SK-N-SH (cell line): Measurements from ENCODE around the gene PALLD. TPM values are rescaled to one million over a fixed set of nuclear protein-coding genes. Genes with fewer than 3 reads are reported as not detected.

Experiments
- CTCF ChIA-PET: fragments of 300-600, 350-600 bp; formaldehyde crosslinking; extraction: SDS; loops from one replicate; lab custom pipeline; 2021; lab: Yijun Ruan, JAX
- POLR2A ChIA-PET: fragments of 350-600 bp; sonication (Branson Sonifier 250); formaldehyde crosslinking; extraction: SDS; loops from one replicate; lab custom pipeline; 2020; ENCODE audit warnings: antibody characterized with exemption, inconsistent platforms; lab: Yijun Ruan, JAX
- DNase-seq: peaks from one replicate; pipeline ENCODE4 v3.0.0; 2012
- H2AFZ ChIP-seq: fragments of 200-600 bp; sonication (generic); 2 replicates; pipeline ENCODE4 v1.8.1; 2016; ENCODE audit warnings: antibody characterized with exemption, mild to moderate bottlenecking, low read depth
- H3F3A ChIP-seq: fragments of 200-600 bp; sonication (generic); replicated peaks from 2 replicates; pipeline ENCODE3; 2016; ENCODE audit warnings: antibody characterized with exemption, mild to moderate bottlenecking; ENCODE audit not compliant: insufficient read depth
- H3K27ac ChIP-seq, 2 experiments: fragments of 200-500 bp in 1 of 2; fragments of 200-600 bp in 1 of 2; sonication (Bioruptor generic) in 1 of 2; sonication (generic), shearing (Covaris generic) in 1 of 2; 2 replicates each; pipeline versions ENCODE4 v1.5.1 to v1.6.1; 2014 to 2016; ENCODE audit warnings: low read depth in 2 of 2, inconsistent platforms in 1 of 2, low read length in 1 of 2, mild to moderate bottlenecking in 1 of 2, mixed read lengths in 1 of 2
- H3K27me3 ChIP-seq: fragments of 200-600 bp; sonication (generic), shearing (Covaris generic); 2 replicates; pipeline ENCODE4 v1.6.1; 2016; ENCODE audit warnings: mixed run types; ENCODE audit not compliant: insufficient read depth
- H3K36me3 ChIP-seq, 2 experiments: fragments of 200-500 bp in 1 of 2; fragments of 200-600 bp in 1 of 2; sonication (Bioruptor generic) in 1 of 2; sonication (generic) in 1 of 2; replicated peaks in 1 of 2; 2 replicates each; pipeline versions ENCODE3 to v1.5.1; 2014 to 2016; ENCODE audit warnings: low read length in 1 of 2, mild to moderate bottlenecking in 1 of 2; ENCODE audit not compliant: insufficient read depth in 2 of 2, control insufficient read depth in 1 of 2
- H3K4me1 ChIP-seq, 2 experiments: fragments of 200-500 bp in 1 of 2; fragments of 200-600 bp in 1 of 2; sonication (Bioruptor generic) in 1 of 2; sonication (generic), shearing (Covaris generic) in 1 of 2; 2 replicates each; pipeline versions ENCODE4 v1.5.1 to v1.6.1; 2014 to 2016; ENCODE audit warnings: low read depth in 1 of 2, low read length in 1 of 2, mixed run types in 1 of 2; ENCODE audit not compliant: insufficient read depth in 2 of 2, control insufficient read depth in 1 of 2
- H3K4me2 ChIP-seq: fragments of 200-600 bp; sonication (generic), shearing (Covaris generic); 2 replicates; pipeline ENCODE4 v1.6.1; 2017; ENCODE audit warnings: mixed run types
- H3K4me3 ChIP-seq, 2 experiments: fragments of 200-500 bp in 1 of 2; fragments of 200-600 bp in 1 of 2; sonication (Bioruptor generic) in 1 of 2; sonication (generic), shearing (Covaris generic) in 1 of 2; 2 replicates each; pipeline versions ENCODE4 v1.5.1 to v1.8.1; 2014 to 2016; ENCODE audit warnings: low read depth in 2 of 2, inconsistent platforms in 1 of 2, low read length in 1 of 2, mild to moderate bottlenecking in 1 of 2, mixed read lengths in 1 of 2, moderate library complexity in 1 of 2
- H3K79me2 ChIP-seq: fragments of 200-600 bp; sonication (generic); 2 replicates; pipeline ENCODE4 v1.8.1; 2017; ENCODE audit warnings: mild to moderate bottlenecking; ENCODE audit not compliant: insufficient read depth
- H3K9ac ChIP-seq: fragments of 200-600 bp; sonication (generic); 2 replicates; pipeline ENCODE4 v1.6.1; 2017; ENCODE audit warnings: mixed run types
- H3K9me2 ChIP-seq: fragments of 200-600 bp; sonication (generic); 2 replicates; pipeline ENCODE4 v1.6.1; 2017; ENCODE audit warnings: mixed run types
- H3K9me3 ChIP-seq: fragments of 200-600 bp; sonication (generic); 2 replicates; pipeline ENCODE4 v1.6.1; 2017; ENCODE audit warnings: mixed run types, mild to moderate bottlenecking, moderate library complexity
- H4K20me1 ChIP-seq: fragments of 200-600 bp; sonication (generic); 2 replicates; pipeline ENCODE4 v1.6.1; 2017; ENCODE audit warnings: mild to moderate bottlenecking, mixed run types; ENCODE audit not compliant: insufficient read depth
- ELF1 ChIP-seq: IDR thresholded peaks from 2 replicates; pipeline ENCODE4 v1.4.0; 2012
- FOSL2 ChIP-seq: IDR thresholded peaks from 2 replicates; pipeline ENCODE4 v1.4.0; 2012; ENCODE audit warnings: low read depth, mild to moderate bottlenecking, moderate library complexity, borderline replicate concordance
- FOXM1 ChIP-seq: IDR thresholded peaks from 2 replicates; pipeline ENCODE4 v1.4.0; 2012; ENCODE audit warnings: low read depth, mild to moderate bottlenecking
- GABPA ChIP-seq: IDR thresholded peaks from 2 replicates; pipeline ENCODE4 v1.4.0; 2012; ENCODE audit warnings: low read depth, mild to moderate bottlenecking
- GATA2 ChIP-seq: sonication (generic); formaldehyde crosslinking; IDR thresholded peaks from 2 replicates; pipeline ENCODE4 v1.5.0; 2020; ENCODE audit warnings: mild to moderate bottlenecking, missing genetic modification reagents
- IRF3 ChIP-seq: fragments of 150-350 bp; IDR thresholded peaks from 2 replicates; pipeline ENCODE4 v1.6.1; 2016; ENCODE audit warnings: mild to moderate bottlenecking, low read depth, low read length
- MEF2A ChIP-seq: IDR thresholded peaks from 2 replicates; pipeline ENCODE4 v1.4.0; 2012; ENCODE audit warnings: low read depth, borderline replicate concordance
- MXI1 ChIP-seq: IDR thresholded peaks from 2 replicates; pipeline ENCODE4 v1.6.1; 2012; ENCODE audit warnings: mild to moderate bottlenecking, low read depth, low read length, improper control_type of control experiment
- POLR2AphosphoS5 ChIP-seq: IDR thresholded peaks from 2 replicates; pipeline ENCODE4 v1.6.1; 2012; ENCODE audit warnings: low read depth, low read length
- RAD21 ChIP-seq: IDR thresholded peaks from 2 replicates; pipeline ENCODE4 v1.6.1; 2012; ENCODE audit warnings: mild to moderate bottlenecking, low read length
- RFX5 ChIP-seq: IDR thresholded peaks from 2 replicates; pipeline ENCODE4 v1.6.1; 2012; ENCODE audit warnings: mild to moderate bottlenecking, improper control_type of control experiment, low read length
- RXRA ChIP-seq: IDR thresholded peaks from 2 replicates; pipeline ENCODE4 v1.4.0; 2012; ENCODE audit warnings: low read depth, mild to moderate bottlenecking, borderline replicate concordance
- SIN3A ChIP-seq: IDR thresholded peaks from 2 replicates; pipeline ENCODE4 v1.6.1; 2012; ENCODE audit warnings: low read depth, mild to moderate bottlenecking, low read length, moderate library complexity, borderline replicate concordance
- TCF12 ChIP-seq: IDR thresholded peaks from 2 replicates; pipeline ENCODE4 v1.4.0; 2012
- YY1 ChIP-seq: IDR thresholded peaks from 2 replicates; pipeline ENCODE4 v1.4.0; 2012; ENCODE audit warnings: low read depth, mild to moderate bottlenecking
- ZBTB33 ChIP-seq: IDR thresholded peaks from 2 replicates; pipeline ENCODE4 v1.4.0; 2012; ENCODE audit warnings: low read depth, borderline replicate concordance
- WGBS: methylation state at CpG from one replicate; pipeline ENCODE4 v1.1.6; 2017; ENCODE audit warnings: low lambda C conversion rate; 5-methylcytosine and 5-hydroxymethylcytosine counted together
- polyA plus RNA-seq, 3 experiments: library from polyadenylated mRNA; depleted of rRNA; stranded (reverse); fragments of >200 nt; gene quantifications; 2 replicates each; pipeline ENCODE4 v1.2.3, GENCODE V29; 2012
- TF ChIP-seq, protein P1 (sequence below): fragments of 200-600 bp; sonication (generic); IDR thresholded peaks from 2 replicates; pipeline ENCODE4 v1.6.1; 2017; ENCODE audit warnings: antibody characterized with exemption, mild to moderate bottlenecking, moderate library complexity
- TF ChIP-seq, protein P2 (sequence below): IDR thresholded peaks from 2 replicates; pipeline ENCODE4 v1.4.0; 2012; ENCODE audit warnings: low read depth, borderline replicate concordance
- TF ChIP-seq, protein P3 (sequence below): IDR thresholded peaks from 2 replicates; pipeline ENCODE4 v1.6.1; 2012; ENCODE audit warnings: mild to moderate bottlenecking, low read depth, low read length, moderate library complexity
- TF ChIP-seq, protein P4 (sequence below): fragments of 150-350 bp; IDR thresholded peaks from 2 replicates; pipeline ENCODE4 v1.6.1; 2017; ENCODE audit warnings: antibody characterized with exemption, low read length, low read depth, borderline replicate concordance

Gene PALLD
- polyA plus RNA-seq, 1 of the 3 experiments (the other 2 are of a cell fraction) = 33.0 TPM

GRCh38 chr4:168881781-168882420, 385.0 kb downstream of the PALLD start (continued):
- TF ChIP-seq, protein P1, sequence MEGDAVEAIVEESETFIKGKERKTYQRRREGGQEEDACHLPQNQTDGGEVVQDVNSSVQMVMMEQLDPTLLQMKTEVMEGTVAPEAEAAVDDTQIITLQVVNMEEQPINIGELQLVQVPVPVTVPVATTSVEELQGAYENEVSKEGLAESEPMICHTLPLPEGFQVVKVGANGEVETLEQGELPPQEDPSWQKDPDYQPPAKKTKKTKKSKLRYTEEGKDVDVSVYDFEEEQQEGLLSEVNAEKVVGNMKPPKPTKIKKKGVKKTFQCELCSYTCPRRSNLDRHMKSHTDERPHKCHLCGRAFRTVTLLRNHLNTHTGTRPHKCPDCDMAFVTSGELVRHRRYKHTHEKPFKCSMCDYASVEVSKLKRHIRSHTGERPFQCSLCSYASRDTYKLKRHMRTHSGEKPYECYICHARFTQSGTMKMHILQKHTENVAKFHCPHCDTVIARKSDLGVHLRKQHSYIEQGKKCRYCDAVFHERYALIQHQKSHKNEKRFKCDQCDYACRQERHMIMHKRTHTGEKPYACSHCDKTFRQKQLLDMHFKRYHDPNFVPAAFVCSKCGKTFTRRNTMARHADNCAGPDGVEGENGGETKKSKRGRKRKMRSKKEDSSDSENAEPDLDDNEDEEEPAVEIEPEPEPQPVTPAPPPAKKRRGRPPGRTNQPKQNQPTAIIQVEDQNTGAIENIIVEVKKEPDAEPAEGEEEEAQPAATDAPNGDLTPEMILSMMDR = no peak

- Histone ChIP-seq H3K4me2 (no peak overlapping the region), H3K4me1 (peaks cover 5 to 21% of the 10 kb centered on the region in 2 experiments; a peak in 3 of 4 replicates), H3K27ac (peak overlapping the region in 1 of 2 experiments; percentile 86; a peak in 2 of 4 replicates), H3K4me3 (no peak overlapping the region), H3F3A (peaks cover 51% of the 10 kb centered on the region), H2AFZ (no peak overlapping the region), H3K79me2 (peaks cover 86% of the 10 kb centered on the region), H4K20me1 (no peaks in the 10 kb centered on the region), H3K9ac (no peak overlapping the region), H3K27me3 (no peaks in the 10 kb centered on the region), H3K9me3 (no peaks in the 10 kb centered on the region), H3K9me2 (no peaks in the 10 kb centered on the region), H3K36me3 (peaks cover 42 to 44% of the 10 kb centered on the region in 2 experiments)
- no peak for DNase-seq
- 85% methylated on average over 9 of the region's 9 CpGs for WGBS
- ChIA-PET POLR2A (interaction anchor here (0.7 kb wide), 1 partner anchor 22 kb away, joined by 3 read pairs; no protein-coding TSS in a partner anchor), CTCF (interaction anchor here (0.6 to 1.2 kb wide), 3 partner anchors 61 to 369 kb away, joined by 3 to 5 read pairs (median 4); no protein-coding TSS in a partner anchor)
- TF ChIP-seq RFX5 = no peak
- TF ChIP-seq ZBTB33 = no peak
- TF ChIP-seq FOXM1 = no peak
- TF ChIP-seq MXI1 = no peak
- no peak for TF ChIP-seq MEF2A
- TF ChIP-seq GATA2 (CRISPR knock-in tag) = no peak
- TF ChIP-seq FOSL2 = no peak
- TF ChIP-seq, protein P2, sequence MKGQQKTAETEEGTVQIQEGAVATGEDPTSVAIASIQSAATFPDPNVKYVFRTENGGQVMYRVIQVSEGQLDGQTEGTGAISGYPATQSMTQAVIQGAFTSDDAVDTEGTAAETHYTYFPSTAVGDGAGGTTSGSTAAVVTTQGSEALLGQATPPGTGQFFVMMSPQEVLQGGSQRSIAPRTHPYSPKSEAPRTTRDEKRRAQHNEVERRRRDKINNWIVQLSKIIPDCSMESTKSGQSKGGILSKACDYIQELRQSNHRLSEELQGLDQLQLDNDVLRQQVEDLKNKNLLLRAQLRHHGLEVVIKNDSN = no peak
- TF ChIP-seq, protein P3, sequence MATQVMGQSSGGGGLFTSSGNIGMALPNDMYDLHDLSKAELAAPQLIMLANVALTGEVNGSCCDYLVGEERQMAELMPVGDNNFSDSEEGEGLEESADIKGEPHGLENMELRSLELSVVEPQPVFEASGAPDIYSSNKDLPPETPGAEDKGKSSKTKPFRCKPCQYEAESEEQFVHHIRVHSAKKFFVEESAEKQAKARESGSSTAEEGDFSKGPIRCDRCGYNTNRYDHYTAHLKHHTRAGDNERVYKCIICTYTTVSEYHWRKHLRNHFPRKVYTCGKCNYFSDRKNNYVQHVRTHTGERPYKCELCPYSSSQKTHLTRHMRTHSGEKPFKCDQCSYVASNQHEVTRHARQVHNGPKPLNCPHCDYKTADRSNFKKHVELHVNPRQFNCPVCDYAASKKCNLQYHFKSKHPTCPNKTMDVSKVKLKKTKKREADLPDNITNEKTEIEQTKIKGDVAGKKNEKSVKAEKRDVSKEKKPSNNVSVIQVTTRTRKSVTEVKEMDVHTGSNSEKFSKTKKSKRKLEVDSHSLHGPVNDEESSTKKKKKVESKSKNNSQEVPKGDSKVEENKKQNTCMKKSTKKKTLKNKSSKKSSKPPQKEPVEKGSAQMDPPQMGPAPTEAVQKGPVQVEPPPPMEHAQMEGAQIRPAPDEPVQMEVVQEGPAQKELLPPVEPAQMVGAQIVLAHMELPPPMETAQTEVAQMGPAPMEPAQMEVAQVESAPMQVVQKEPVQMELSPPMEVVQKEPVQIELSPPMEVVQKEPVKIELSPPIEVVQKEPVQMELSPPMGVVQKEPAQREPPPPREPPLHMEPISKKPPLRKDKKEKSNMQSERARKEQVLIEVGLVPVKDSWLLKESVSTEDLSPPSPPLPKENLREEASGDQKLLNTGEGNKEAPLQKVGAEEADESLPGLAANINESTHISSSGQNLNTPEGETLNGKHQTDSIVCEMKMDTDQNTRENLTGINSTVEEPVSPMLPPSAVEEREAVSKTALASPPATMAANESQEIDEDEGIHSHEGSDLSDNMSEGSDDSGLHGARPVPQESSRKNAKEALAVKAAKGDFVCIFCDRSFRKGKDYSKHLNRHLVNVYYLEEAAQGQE = no peak
- no peak for TF ChIP-seq IRF3
- no peak for TF ChIP-seq RXRA
- TF ChIP-seq POLR2AphosphoS5 = no peak
- no peak for TF ChIP-seq SIN3A
- TF ChIP-seq YY1 = no peak
- TF ChIP-seq, protein P4, sequence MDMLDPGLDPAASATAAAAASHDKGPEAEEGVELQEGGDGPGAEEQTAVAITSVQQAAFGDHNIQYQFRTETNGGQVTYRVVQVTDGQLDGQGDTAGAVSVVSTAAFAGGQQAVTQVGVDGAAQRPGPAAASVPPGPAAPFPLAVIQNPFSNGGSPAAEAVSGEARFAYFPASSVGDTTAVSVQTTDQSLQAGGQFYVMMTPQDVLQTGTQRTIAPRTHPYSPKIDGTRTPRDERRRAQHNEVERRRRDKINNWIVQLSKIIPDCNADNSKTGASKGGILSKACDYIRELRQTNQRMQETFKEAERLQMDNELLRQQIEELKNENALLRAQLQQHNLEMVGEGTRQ = no peak
- no peak for TF ChIP-seq TCF12
- TF ChIP-seq GABPA = no peak
- TF ChIP-seq RAD21 = no peak
- TF ChIP-seq ELF1 = no peak
Observed at GRCh38 chr4:168882650-168883233, 385.9 kb downstream of the PALLD start.
